GM13977 (cell line): ENCODE measurements around the gene KCNH4.
"Not testable (repeated sequence)": the region's sequence is repeated elsewhere in the genome, so short reads cannot be mapped to it uniquely, and the experiment has no call there.

Experiments used
- DNase-seq: peaks from one replicate; pipeline ENCODE4 v3.0.0; 2012; ENCODE audit warnings: low spot score
- in situ Hi-C: fragments of 300-500 bp; cut with MboI; formaldehyde crosslinking; loops from one replicate; pipeline ENCODE4 v1.12.0; 2022; ENCODE audit warnings: low sequenced_read_pairs, low pct_unique_long_range_greater_than_20kb, mixed read lengths, inconsistent platforms; ENCODE audit not compliant: unreplicated experiment
- TF ChIP-seq, protein P1 (sequence below): IDR thresholded peaks from 2 replicates; pipeline ENCODE4 v1.5.1; 2012; ENCODE audit warnings: mild to moderate bottlenecking, control low read depth; ENCODE audit not compliant: insufficient read depth; ENCODE audit errors: extremely low read depth, missing control alignments

The KCNH4 gene

DNA sequence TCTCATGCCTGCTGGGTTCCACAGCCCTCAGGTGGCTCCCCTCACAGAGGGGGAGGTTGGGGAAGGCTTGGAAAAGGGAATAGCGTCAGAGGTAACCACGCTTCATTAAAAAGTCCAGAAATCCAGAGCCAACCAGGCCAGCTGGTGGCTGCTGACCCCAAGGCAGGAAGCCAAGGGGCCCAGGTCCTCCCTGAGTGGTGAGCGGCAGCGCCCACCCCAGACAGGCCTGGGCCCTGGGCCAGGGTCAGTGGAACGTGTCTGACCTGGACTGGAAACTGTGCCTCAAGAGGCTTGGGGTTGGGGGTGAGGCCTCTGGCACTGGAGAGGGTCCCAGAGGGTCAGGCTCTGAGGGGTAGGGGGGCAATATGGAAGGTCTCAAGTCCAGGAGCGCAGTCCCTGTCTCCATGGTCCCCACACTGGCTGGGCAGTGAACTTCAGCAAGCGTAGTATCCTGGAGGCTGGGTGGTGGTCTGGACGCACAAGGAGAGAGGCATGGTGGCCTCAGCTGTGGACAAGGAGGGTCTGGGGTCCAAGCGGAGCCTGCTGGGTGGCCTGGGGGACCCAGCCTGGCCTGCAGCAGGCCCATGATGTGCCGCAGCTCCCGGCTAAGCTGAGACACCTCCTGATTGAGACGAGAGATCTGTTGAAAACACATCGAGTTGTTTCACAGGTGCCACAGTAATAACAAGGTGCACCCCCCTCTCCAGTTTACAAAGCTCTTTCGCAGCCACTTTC lies 21.0 kb downstream of the KCNH4 start:
- TF ChIP-seq, protein P1, sequence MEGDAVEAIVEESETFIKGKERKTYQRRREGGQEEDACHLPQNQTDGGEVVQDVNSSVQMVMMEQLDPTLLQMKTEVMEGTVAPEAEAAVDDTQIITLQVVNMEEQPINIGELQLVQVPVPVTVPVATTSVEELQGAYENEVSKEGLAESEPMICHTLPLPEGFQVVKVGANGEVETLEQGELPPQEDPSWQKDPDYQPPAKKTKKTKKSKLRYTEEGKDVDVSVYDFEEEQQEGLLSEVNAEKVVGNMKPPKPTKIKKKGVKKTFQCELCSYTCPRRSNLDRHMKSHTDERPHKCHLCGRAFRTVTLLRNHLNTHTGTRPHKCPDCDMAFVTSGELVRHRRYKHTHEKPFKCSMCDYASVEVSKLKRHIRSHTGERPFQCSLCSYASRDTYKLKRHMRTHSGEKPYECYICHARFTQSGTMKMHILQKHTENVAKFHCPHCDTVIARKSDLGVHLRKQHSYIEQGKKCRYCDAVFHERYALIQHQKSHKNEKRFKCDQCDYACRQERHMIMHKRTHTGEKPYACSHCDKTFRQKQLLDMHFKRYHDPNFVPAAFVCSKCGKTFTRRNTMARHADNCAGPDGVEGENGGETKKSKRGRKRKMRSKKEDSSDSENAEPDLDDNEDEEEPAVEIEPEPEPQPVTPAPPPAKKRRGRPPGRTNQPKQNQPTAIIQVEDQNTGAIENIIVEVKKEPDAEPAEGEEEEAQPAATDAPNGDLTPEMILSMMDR: no peak
- in situ Hi-C loops: no loop called here
- DNase-seq: no peak

DNA sequence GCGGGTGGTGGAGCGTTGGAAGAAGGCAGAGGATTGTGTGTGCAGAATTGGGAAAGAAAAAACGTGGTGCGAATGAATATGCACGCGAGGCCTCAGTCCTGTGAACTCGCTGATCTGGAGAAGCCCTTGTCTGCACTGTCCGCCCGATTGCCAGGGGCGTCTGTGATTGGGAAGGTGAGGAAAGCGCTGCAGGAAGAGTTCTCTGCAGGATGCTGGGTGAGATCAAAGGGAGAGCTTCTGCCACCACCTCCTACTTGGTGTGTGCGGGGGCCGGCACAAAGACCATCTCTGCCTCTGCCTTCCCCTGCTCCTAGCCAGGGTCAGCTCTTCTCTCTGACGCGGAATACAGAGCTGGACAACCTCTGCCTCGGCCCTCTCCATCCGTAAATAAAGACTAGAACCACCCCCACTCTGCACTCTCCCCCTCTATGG lies 25.3 kb downstream of the KCNH4 start:
- DNase-seq: no peak
- TF ChIP-seq, protein P1: no peak
- in situ Hi-C loops: no loop called here

DNA sequence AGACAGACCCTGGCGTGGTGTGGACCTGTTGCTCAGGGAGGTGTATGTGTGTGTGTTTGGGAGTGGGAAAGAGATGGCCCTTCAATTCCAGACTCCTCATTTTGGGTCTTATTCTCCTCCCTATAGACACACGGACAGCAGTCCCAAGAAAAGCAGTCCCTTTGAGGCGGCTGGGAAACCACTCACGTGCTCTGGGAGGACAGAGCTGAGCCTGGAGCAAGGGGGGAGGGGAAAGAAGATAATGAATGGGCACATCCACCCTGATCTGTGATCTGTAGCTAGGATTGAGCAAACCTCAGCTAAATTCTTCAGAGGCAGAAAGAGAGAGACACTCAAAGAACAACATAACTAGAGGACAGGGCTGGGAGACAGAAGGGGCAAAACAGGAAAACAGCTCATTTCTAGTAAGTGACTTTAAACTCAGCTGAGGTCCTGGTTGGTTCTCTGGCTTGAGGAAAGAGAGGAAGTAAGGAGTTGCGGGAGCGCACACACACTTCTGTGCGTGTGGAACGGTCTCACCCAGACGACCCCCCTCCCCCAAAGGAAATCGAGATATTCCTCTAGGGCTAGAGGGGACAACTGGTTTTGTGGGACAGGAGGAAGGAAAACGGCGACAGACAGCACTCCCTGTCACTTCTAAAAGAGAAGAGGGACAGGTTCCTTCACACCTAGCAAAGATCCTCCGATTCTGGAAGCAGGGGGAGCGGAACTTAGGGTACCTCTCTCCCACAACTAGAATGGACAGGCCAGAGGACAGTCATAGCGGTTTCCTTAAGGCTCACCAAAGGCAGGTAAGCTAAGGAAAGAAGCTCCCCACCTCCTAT lies 26.8 kb downstream of the KCNH4 start:
- TF ChIP-seq, protein P1: no peak
- in situ Hi-C loops: no loop called here
- DNase-seq: no peak

DNA sequence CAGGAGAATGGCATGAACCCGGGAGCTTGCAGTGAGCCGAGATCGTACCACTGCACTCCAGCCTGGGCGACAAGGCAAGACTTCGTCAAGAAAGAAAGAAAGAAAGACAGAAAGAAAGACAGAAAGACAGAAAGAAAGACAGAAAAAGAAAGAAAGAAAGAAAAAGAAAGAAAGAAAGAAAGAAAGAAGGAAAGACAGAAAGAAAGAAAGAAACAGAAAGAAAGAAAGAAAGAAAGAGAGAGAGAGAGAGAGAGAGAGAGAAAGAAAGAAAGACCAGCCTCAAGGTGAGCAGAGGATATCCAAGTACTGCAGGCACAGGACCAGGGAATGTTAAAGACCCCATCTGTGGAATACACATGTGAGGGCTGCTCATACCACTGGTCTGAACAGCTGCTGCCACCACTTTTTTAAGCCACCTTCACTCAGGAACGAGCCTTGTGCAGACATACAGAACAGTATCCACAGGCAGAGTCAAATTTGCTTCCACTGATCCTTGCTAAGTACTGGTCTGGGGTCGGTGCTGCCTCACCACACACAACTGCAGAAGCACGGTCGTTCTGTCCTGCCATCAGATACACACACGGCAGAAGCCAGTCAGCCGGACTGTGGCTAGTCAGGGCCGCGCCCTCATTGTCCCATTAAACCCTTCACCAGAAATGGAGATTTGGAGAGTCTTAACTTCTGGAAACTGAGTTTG lies 33.9 kb downstream of the KCNH4 start:
- no peak for DNase-seq
- TF ChIP-seq, protein P1: no peak
- in situ Hi-C loops: no loop called here

DNA sequence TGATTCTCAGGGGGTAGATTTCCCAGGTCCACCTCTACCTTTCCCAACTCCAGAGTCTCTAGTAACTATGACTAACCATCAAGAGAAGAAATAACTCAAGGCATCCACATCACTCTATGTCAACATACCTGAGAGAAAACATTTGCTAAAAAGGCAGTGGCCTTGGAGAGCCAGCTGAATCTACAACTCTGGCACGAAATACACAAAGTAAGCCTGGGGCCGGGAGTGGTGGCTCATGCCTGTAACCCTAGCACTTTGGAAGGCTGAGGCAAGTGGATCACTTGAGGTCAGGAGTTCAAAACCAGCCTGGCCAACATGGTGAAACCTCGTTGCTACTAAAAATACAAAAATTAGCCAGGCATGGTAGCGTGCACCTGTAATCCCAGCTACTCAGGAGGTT lies 37.8 kb downstream of the KCNH4 start:
- in situ Hi-C loops: not testable (repeated sequence)

DNA sequence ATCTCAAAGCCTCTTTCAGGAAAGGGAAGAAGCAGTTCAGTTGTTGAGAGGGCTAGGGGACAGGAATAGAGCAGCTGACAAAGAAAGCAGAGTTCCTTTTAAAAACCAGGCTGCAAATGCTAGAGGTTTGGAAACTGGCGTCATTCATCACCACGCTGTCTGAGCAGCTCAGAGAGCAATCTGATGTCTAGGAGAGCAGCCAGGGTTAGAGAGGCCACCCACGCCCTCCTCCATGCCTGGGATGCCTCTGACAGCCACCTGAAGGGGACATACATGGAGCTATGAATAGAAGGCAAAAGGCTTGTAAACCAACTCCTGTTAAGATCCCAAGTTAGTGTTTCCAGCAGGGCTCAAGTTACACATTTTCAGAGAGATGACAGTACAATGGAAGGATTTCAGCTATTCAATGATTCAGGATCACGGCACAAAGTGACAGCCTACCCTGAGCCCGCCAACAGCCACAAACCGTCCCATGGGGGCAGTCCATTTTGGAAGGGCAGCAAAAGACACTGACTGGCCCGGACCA lies 38.5 kb downstream of the KCNH4 start:
- in situ Hi-C loops: no loop called here
- DNase-seq: no peak
- TF ChIP-seq, protein P1: no peak

More for the DNA sequence above, 37.8 kb downstream of the KCNH4 start:
- not testable (repeated sequence) for DNase-seq

DNA sequence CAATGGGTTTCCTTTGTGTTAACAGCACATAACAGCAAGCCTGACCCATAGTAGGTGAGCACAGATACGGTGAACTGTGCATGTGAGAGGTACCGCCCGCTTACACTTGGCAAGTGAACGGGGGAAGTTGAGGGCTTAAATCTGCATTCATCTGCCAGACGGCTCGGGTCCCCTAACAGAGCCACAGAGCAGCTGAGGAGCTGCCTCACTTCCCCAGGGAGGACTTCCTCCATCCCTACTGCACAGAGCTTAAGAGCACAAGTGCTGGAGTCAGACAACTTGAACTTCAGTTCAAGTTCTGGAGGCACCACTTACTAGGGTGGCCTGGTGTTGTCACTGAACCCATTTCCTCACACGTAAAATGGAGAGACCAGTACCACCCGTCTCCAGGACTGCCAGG lies 39.6 kb downstream of the KCNH4 start:
- TF ChIP-seq, protein P1: no peak
- DNase-seq: no peak
- in situ Hi-C loops: no loop called here

DNA sequence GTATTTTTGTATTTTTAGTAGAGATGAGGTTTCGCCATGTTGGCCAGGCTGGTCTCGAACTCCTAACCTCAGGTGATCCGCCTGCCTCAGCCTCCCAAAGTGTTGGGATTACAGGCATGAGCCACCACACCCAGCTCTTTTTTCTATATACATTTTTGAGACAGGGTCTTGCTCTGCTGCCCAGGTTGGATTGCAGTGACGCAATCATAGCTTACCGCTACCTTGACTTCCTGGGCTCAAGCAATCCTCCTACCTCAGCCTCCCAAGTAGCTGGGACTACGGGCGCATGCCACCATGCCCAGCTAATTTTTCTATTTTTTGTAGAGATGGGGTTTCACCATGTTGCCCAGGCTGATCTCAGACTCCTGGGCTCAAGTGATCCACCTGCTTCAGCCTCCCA lies 40.3 kb downstream of the KCNH4 start:
- in situ Hi-C loops: not testable (repeated sequence)

More for the DNA sequence above, 40.3 kb downstream of the KCNH4 start:
- DNase-seq: not testable (repeated sequence)
